COR-L47 (cell line): Measurements from ENCODE around the gene DYNC2I2.
"Not testable (repeated sequence)": the region's sequence is repeated elsewhere in the genome, so short reads cannot be mapped to it uniquely, and the experiment has no call there.

Experiments
- DNase-seq: peaks from one replicate; lab custom pipeline; 2025; lab: John Stamatoyannopoulos, UW

Gene DYNC2I2

DNA sequence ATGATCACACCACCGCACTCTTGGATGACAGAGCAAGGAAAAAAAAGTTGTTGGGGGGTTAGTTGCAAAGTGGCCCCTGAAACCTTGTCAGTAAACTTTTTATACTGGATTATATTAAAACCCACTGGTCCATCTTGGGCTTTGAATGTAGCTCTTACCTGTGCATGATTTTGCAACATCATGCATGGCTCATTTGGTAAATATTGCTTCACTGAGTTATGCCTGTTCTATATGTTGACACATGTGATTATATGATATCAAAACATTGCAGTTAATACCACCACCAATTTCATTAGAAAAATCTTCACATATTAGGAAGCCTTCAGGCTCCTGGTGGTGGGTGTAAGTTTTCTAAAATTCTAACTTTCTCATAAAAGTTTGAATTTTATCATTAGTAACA lies 41.9 kb downstream of the DYNC2I2 start:
- no peak for DNase-seq

DNA sequence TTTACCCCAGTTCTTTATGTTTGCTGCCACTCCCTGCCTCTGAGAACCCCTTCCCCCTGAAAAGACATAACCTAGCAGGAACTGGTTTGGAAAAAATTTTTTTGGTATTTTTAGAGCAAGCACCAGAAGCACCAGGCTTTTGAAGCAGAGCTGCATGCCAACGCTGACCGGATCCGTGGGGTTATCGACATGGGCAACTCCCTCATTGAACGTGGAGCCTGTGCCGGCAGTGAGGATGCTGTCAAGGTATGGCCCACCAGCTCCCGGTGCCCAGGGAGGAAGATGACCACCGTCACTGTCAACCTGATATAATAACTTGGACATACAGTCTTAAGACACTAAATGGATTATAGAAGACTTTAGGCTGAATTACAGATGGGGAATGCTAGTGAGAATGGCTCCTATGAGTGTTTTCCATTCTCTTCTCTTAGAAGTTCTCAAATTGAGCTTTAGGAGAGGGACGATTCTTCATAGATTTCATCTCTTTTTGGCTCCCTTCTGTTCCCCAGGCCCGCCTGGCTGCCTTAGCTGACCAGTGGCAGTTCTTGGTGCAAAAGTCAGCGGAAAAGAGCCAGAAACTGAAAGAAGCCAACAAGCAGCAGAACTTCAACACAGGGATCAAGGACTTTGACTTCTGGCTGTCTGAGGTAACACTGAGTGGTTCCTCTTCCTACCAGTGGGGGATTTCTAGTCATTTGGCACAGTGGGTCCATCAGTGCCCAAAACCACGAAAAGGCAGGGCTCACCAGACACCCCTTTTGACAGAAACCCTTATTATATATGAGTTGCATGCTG lies 44.9 kb downstream of the DYNC2I2 start:
- DNase-seq, result no peak

DNA sequence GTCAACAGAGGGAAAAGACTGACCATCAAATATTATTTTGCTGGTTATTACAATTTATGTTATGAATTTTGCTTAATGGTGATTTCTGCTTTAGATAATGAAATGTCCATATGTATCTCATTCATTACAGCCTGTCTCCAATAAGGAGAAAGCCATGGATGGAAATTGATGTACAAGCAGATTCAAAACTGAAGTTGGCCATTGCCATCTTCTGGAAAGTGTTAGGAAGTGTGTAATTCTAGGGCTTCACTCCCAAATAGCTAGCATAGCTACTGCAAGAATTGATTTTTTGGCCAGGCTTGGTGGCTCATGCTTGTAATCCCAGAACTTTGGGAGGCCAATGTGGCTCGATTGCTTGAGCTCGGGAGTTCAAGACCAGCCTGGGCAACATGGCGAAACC lies 45.8 kb downstream of the DYNC2I2 start:
- DNase-seq, result no peak

DNA sequence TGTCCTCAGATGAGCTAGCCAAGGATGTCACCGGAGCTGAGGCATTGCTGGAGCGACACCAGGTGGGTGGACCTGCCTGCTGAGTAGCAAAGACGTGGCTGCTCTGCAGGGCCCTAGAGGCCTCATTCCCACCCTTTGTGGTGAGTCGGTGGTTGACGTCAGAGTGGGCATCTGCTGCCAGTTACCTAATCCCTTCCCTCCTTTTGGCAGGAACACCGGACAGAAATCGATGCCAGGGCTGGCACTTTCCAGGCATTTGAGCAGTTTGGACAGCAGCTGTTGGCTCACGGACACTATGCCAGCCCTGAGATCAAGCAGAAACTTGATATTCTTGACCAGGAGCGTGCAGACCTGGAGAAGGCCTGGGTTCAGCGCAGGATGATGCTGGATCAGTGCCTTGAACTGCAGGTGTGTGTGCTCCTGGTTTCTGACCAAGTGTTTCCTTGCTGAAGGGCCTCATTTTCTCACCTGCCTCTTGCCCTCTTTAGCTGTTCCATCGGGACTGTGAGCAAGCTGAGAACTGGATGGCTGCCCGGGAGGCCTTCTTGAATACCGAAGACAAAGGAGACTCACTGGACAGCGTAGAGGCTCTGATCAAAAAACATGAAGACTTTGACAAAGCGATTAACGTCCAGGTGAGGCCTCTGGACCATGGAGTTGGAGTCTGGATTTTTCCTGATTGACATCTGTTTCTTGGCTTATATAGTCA lies 48.9 kb downstream of the DYNC2I2 start:
- DNase-seq, result no peak

DNA sequence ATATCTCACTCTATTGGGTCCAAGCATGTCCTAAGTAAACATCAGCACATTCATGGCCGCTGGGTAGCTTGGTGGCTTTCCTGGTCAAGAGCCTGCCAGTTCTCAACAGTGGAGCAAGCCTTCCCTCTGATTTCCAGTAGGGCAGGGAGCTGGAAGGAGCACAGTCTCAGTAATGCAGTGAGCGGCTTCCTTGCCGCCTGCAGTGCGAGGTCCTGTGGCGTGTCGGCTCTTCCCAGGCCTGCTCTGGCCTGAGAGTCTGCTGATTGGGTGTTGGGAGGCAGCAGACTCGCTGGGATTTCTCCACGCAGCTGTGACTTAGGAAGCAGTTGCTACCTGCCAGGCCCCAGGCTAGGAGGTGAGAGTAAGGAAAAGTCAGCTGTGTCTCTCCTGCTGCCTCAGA lies 53.0 kb downstream of the DYNC2I2 start:
- DNase-seq, result no peak

DNA sequence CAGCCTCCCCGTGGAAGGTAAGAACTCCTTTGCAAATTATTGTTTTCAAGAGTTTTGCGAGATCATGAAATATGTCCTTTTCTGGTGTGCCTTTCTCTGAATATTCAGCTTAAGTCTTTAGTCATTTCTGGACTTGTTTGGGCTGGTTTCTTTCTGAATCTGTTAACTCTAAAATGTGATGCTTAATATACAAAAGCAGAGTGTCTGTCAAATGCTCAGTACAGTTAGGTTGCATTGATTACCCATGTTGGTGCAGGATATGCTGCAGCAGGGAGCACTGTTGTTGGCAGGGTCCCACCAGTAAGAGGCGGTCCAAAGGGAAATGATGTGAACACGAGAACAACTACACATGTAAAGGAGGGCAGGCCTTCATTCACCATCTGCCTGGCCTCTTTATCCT lies 56.5 kb downstream of the DYNC2I2 start:
- no peak for DNase-seq

DNA sequence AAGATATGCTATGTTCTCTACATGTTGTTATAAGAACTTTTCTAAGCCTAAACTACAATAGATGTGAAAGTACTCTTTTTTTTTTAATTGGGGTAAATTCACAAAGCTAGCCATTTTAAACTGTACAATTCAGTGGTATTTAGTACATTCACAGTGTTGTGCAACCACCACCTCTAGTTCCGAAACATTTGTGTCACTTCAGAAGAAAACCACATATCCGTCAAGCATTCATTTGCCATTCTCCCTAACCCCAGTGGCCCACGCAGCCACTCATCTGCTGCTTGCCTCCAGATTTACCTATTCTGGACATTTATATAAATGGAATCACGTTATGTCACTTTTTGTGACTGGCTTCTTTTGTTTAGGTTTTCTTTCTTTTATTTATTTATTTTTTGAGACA lies 61.2 kb downstream of the DYNC2I2 start:
- no peak for DNase-seq

DNA sequence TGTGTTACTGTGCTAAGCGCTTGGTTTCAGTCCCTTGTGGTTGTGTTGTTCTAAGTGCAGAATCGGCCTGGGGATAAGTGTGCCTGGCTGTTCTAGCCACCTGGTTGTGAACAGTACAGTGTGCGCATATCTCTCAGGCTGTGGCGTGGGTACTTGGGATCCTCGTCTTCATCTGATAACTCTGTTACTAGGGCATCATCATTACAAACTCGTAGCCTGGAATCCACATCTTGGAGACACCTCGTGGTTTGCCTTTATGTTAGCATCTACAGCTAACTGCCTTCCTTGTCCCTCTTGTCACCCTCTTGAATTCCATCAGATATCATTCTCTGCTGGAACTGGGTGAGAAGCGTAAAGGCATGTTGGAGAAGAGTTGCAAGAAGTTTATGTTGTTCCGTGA lies 62.8 kb downstream of the DYNC2I2 start:
- no peak for DNase-seq

DNA sequence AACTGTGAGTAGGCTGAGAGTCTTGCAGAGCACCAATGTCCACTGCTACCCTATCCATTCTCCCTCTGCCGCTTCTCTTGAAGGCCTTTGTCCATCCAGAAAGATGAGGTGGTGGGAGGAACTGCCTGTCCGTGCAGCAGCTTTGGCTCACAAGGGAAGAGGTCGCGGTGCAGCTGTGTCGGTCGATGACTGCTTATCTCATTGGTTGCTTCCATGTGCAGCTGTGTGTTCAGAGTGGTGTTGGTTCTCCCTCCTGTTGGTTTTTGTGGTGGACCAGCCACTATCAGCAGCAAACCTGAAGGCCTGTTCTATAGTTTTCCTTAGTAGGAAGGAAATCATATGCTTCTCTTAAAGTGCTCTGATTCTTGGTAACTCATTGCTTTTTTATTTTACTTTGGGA lies 63.6 kb downstream of the DYNC2I2 start:
- no peak for DNase-seq

DNA sequence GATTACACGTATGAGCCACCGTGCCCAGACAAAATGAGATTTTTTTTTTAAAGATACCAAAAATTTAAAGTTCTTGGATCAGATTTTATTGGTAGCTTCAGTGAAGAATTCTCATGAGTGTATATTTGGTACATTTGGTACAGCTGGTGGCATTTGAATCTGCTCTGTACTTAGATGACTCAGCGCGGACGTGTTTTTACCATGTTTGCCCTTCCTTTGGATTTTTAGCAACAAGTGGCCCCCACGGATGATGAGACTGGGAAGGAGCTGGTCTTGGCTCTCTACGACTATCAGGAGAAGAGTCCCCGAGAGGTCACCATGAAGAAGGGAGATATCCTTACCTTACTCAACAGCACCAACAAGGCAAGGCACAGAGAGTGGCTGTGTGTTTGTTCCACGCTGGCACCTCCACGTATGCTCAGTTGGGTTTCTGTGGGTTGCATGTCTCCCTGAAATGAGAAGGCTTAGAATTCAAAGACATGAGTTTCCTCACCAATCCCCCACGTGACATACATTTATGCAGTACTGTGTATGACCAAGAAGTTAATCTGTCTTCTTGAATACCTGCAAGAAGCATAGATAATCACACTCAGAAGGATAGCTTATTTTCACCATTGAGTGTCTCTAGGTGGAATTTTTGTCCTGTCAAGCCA lies 67.9 kb downstream of the DYNC2I2 start:
- DNase-seq, result no peak

DNA sequence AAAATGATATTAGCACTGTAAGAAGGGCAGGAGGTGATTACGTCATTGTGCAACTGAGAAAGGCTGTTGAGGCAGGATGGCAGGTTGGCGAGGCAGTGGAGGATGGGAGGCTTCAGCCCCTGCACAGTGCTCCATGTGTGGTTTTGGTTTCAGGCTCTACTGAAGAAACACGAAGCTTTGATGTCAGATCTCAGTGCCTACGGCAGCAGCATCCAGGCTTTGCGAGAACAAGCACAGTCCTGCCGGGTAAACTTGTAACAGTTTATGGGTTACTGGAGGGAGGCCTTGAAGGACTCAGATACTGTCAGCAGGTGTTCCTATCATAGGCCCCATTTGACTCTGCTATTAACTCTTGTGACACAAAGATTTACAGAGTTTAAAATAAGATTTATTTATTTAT lies 69.2 kb downstream of the DYNC2I2 start:
- no peak for DNase-seq

DNA sequence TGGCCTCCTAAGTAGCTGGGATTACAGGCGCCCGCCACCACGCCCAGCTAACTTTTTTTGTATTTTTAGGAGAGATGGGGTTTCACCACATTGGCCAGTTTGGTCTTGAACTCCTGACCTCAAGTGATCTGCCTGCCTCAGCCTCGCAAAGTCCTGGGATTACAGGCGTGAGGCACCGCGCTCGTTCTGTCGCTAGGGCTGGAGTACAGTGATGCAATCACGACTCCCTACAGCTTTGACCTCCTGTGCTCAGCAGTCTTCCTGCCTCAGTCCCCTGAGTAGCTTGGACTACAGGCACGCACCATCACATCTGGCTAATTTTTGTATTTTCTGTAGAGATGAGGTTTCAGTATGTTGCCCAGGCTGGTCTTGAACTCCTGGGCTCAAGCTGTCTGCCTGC lies 69.7 kb downstream of the DYNC2I2 start:
- not testable (repeated sequence) for DNase-seq

DNA sequence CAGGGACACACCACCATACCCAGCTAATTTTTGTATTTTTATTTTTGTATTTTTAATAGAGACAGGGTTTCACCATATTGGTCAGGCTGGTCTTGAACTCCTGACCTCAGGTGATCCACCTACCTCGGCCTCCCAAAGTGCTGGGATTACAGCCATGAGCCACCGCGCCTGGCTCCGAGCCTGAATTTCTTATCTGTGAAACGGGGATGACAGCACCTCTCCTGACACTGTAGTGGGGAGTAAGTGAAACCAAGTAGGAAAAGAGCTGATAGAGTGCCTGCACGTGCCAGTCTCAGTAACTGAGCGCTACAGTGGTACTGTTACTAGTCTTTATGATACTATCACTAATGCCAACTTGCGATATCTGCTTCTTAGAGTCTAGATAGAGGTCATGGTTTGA lies 71.5 kb downstream of the DYNC2I2 start:
- not testable (repeated sequence) for DNase-seq
